Stimulated activated CD8-positive, alpha-beta memory T cell treated with anti-CD3 and anti-CD28 coated beads, Interleukin-4, amount 100 ng/mL, for 48 hours (primary cell): ENCODE data around the gene IL10RA.

Experiments used
- DNase-seq: peaks from one replicate; pipeline ENCODE4 v3.0.0-alpha.2; 2020

Gene IL10RA

GRCh38 chr11:117962826-117963225 is 23.4 kb upstream of the IL10RA start:
- no peak for DNase-seq

GRCh38 chr11:117966908-117967307 is 19.3 kb upstream of the IL10RA start:
- DNase-seq: peak; percentile 11

GRCh38 chr11:117969160-117969991 is 16.8 kb upstream of the IL10RA start:
- peak; percentile 23 for DNase-seq

- peak; percentile 56 for DNase-seq
Measured at GRCh38 chr11:117970400-117971024, 15.7 kb upstream of the IL10RA start.

- peak; percentile 19 for DNase-seq
Measured at GRCh38 chr11:117972044-117972443, 14.2 kb upstream of the IL10RA start.

- DNase-seq: peak; percentile 23
Measured at GRCh38 chr11:117972629-117973502, 13.3 kb upstream of the IL10RA start.

GRCh38 chr11:117973503-117973860 is 12.7 kb upstream of the IL10RA start:
- DNase-seq: peak; percentile 21

GRCh38 chr11:117976445-117976844 is 9.7 kb upstream of the IL10RA start:
- DNase-seq: peak; percentile 20

GRCh38 chr11:117977029-117977428 is 9.2 kb upstream of the IL10RA start:
- no peak for DNase-seq

GRCh38 chr11:117977612-117978264 is 8.5 kb upstream of the IL10RA start:
- DNase-seq: peak; percentile 38

- peak; percentile 18 for DNase-seq
Measured at GRCh38 chr11:117978291-117978910, 7.8 kb upstream of the IL10RA start.

GRCh38 chr11:117978991-117979390 is 7.2 kb upstream of the IL10RA start:
- DNase-seq: peak; percentile 26

- peak; percentile 56 for DNase-seq
Measured at GRCh38 chr11:117979481-117980211, 6.5 kb upstream of the IL10RA start.

- DNase-seq: no peak
Measured at GRCh38 chr11:117980280-117980679, 5.9 kb upstream of the IL10RA start.

- DNase-seq: peak; percentile 22
Measured at GRCh38 chr11:117980720-117981119, 5.5 kb upstream of the IL10RA start.

GRCh38 chr11:117983163-117983475 is 3.1 kb upstream of the IL10RA start:
- DNase-seq: peak; percentile 47

- DNase-seq: peak; percentile 38
Measured at GRCh38 chr11:117984476-117984875, 1.7 kb upstream of the IL10RA start.

GRCh38 chr11:117986981-117987574 is 884 bp downstream of the IL10RA start:
- DNase-seq: peak; percentile 74

- DNase-seq: no peak
Measured at GRCh38 chr11:117989351-117990102, 3.3 kb downstream of the IL10RA start.

GRCh38 chr11:117992136-117992535 is 5.9 kb downstream of the IL10RA start:
- DNase-seq: no peak

GRCh38 chr11:117992620-117993019 is 6.4 kb downstream of the IL10RA start:
- DNase-seq: no peak
